Natural killer cell (primary cell): ENCODE results near the gene B4GAT1. TPM values are rescaled to one million over a fixed set of nuclear protein-coding genes. Genes with fewer than 3 reads are reported as not detected.
"Not testable (repeated sequence)": the region's sequence is repeated elsewhere in the genome, so short reads cannot be mapped to it uniquely, and the experiment has no call there.

Source experiments
- ATAC-seq, 3 donors: fragments of 150-1000 bp in 2 of 3; fragments of 200-7000 bp in 1 of 3; cut with Tn5 transposase; 1 replicate in 1 of 3; 2 replicates in 2 of 3; pipeline ENCODE4 v1.10.0; 2021; ENCODE audit warnings: mild to moderate bottlenecking in 2 of 3, moderate library complexity in 2 of 3
- DNase-seq, 2 donors: peaks; one replicate each; pipeline versions ENCODE4 v3.0.0 to v3.0.0-alpha.2; 2013 to 2021; ENCODE audit warnings: mixed read lengths in 1 of 2
- H3K27ac ChIP-seq: one replicate; pipeline ENCODE4 v1.5.1; 2013; ENCODE audit warnings: mild to moderate bottlenecking, low read length
- H3K27me3 ChIP-seq: one replicate; pipeline ENCODE4 v1.6.1; 2013; ENCODE audit warnings: low read length; ENCODE audit not compliant: control insufficient read depth, insufficient read depth
- H3K36me3 ChIP-seq: one replicate; pipeline ENCODE4 v1.6.1; 2013; ENCODE audit warnings: low read length; ENCODE audit not compliant: control insufficient read depth, insufficient read depth
- H3K4me1 ChIP-seq: one replicate; pipeline ENCODE4 v1.6.1; 2013; ENCODE audit warnings: low read length; ENCODE audit not compliant: control insufficient read depth, insufficient read depth
- H3K4me3 ChIP-seq: one replicate; pipeline ENCODE4 v1.5.1; 2013; ENCODE audit warnings: low read length
- H3K9me3 ChIP-seq: one replicate; pipeline ENCODE4 v1.6.1; 2013; ENCODE audit warnings: low read length; ENCODE audit not compliant: control insufficient read depth, insufficient read depth
- H3K27ac Mint-ChIP-seq, 2 donors: one replicate each; pipeline ENCODE4 v1.8.0; 2022; ENCODE audit warnings: mild to moderate bottlenecking in 2 of 2, mixed read lengths in 2 of 2, moderate library complexity in 1 of 2
- H3K27me3 Mint-ChIP-seq, 2 donors: one replicate each; pipeline ENCODE4 v1.8.0; 2022; ENCODE audit warnings: low read depth in 2 of 2, mixed read lengths in 2 of 2
- H3K36me3 Mint-ChIP-seq: one replicate; pipeline ENCODE4 v1.8.0; 2022; ENCODE audit warnings: mixed read lengths
- H3K4me1 Mint-ChIP-seq, 2 donors: one replicate each; pipeline ENCODE4 v1.8.0; 2022; ENCODE audit warnings: mixed read lengths in 2 of 2
- H3K4me3 Mint-ChIP-seq: one replicate; pipeline ENCODE4 v1.8.0; 2022; ENCODE audit warnings: mild to moderate bottlenecking, moderate library complexity, mixed read lengths
- H3K9me3 Mint-ChIP-seq, 2 donors: one replicate each; pipeline ENCODE4 v1.8.0; 2022; ENCODE audit warnings: mixed read lengths in 2 of 2
- CTCF ChIP-seq: fragments of 200-600 bp; IDR thresholded peaks from one replicate; pipeline ENCODE4 v1.8.0; 2022; ENCODE audit warnings: antibody characterized with exemption
- WGBS: methylation state at CpG from one replicate; pipeline ENCODE4 v1.1.7; 2013; ENCODE audit warnings: missing lambda C conversion rate; ENCODE audit not compliant: insufficient coverage; 5-methylcytosine and 5-hydroxymethylcytosine counted together
- intact Hi-C: fragments of 100-400 bp; cut with micrococcal nuclease; formaldehyde crosslinking; loops from one replicate; pipeline ENCODE4 v1.14.2; 2022
- total RNA-seq, 4 donors: library from RNA; stranded (reverse); fragments of 120-200 nt in 1 of 4; gene quantifications; one replicate each; pipeline versions ENCODE4 v1.2.3 to v1.2.4, GENCODE V29; 2013 to 2022

The B4GAT1 gene
- total RNA-seq, 3 donors from 2014 or later (not counting 1 experiment from before 2014, with no cell fraction given), result 2.0 to 4.2 (median 2.5) TPM

GRCh38 chr11:66312549-66313320, 34.7 kb downstream of the B4GAT1 start:
- no peaks in the 10 kb centered on the region for H3K36me3 ChIP-seq
- peak overlapping the region; percentile 94 to 97 for H3K27ac Mint-ChIP-seq
- intact Hi-C loops, result loop anchor here (1.0 kb wide), 3 partner anchors 16 to 77 kb away; partner anchors contain the start of gene BRMS1
- H3K9me3 ChIP-seq, result no peaks in the 10 kb centered on the region
- peak overlapping the region; percentile 85 for H3K27ac ChIP-seq
- H3K36me3 Mint-ChIP-seq, result no peaks in the 10 kb centered on the region
- H3K4me3 Mint-ChIP-seq, result peak overlapping the region; percentile 98
- H3K27me3 Mint-ChIP-seq, result peaks cover 11 to 19% of the 10 kb centered on the region in 2 donors
- WGBS, result 5% methylated on average over 52 of the region's 52 CpGs
- ATAC-seq (peak; percentile 66 to 80 (median 67)), DNase-seq (peak; percentile 94 to 99)
- H3K4me1 Mint-ChIP-seq, result peaks cover 11 to 28% of the 10 kb centered on the region in 2 donors
- H3K9me3 Mint-ChIP-seq, result no peaks in the 10 kb centered on the region
- peaks cover 30% of the 10 kb centered on the region for H3K4me1 ChIP-seq
- H3K27me3 ChIP-seq, result no peaks in the 10 kb centered on the region
- peak overlapping the region; percentile 51 for H3K4me3 ChIP-seq
- no peak for TF ChIP-seq CTCF

GRCh38 chr11:66311965-66312548, 35.4 kb downstream of the B4GAT1 start:
- Mint-ChIP-seq H3K36me3 (no peaks in the 10 kb centered on the region), H3K27me3 (peaks cover 11 to 22% of the 10 kb centered on the region in 2 donors), H3K9me3 (no peaks in the 10 kb centered on the region), H3K27ac (peak overlapping the region; percentile 94 to 97), H3K4me1 (peaks cover 11 to 21% of the 10 kb centered on the region in 2 donors), H3K4me3 (peak overlapping the region; percentile 98)
- no peaks in the 10 kb centered on the region for H3K9me3 ChIP-seq
- intact Hi-C loops, result loop anchor here (1.0 kb wide), 4 partner anchors 16 to 77 kb away; partner anchors contain the start of gene BRMS1
- WGBS, result 0% methylated on average over 44 of the region's 44 CpGs
- no peaks in the 10 kb centered on the region for H3K36me3 ChIP-seq
- TF ChIP-seq CTCF, result peak; percentile 57
- peak overlapping the region; percentile 85 for H3K27ac ChIP-seq
- DNase-seq (peak; percentile 95 to 99), ATAC-seq (peak; percentile 77 to 89 (median 78))
- no peaks in the 10 kb centered on the region for H3K27me3 ChIP-seq
- peaks cover 23% of the 10 kb centered on the region for H3K4me1 ChIP-seq
- H3K4me3 ChIP-seq, result peak overlapping the region; percentile 51

- Histone ChIP-seq H3K27ac (peak overlapping the region; percentile 85), H3K4me1 (peaks cover 23% of the 10 kb centered on the region), H3K4me3 (peak overlapping the region; percentile 51), H3K27me3 (no peaks in the 10 kb centered on the region), H3K9me3 (no peaks in the 10 kb centered on the region), H3K36me3 (no peaks in the 10 kb centered on the region)
- Mint-ChIP-seq H3K27ac (peak overlapping the region; percentile 94 to 97), H3K36me3 (no peaks in the 10 kb centered on the region), H3K27me3 (peaks cover 11 to 22% of the 10 kb centered on the region in 2 donors), H3K9me3 (no peaks in the 10 kb centered on the region), H3K4me3 (peak overlapping the region; percentile 98), H3K4me1 (peaks cover 11 to 20% of the 10 kb centered on the region in 2 donors)
- ATAC-seq (peak in 1 of 3 donors; percentile 65), DNase-seq (no peak)
- WGBS, result 36% methylated on average over 26 of the region's 26 CpGs
- peak; percentile 93 for TF ChIP-seq CTCF
- intact Hi-C loops, result loop anchor here (1.0 kb wide), 1 partner anchor 37 kb away; no protein-coding TSS in a partner anchor
Observed at GRCh38 chr11:66311470-66311964, 35.9 kb downstream of the B4GAT1 start.

- peaks cover 11 to 20% of the 10 kb centered on the region in 2 donors for H3K4me1 Mint-ChIP-seq
- not testable (repeated sequence) for DNase-seq, H3K27ac ChIP-seq, H3K27me3 ChIP-seq, H3K9me3 ChIP-seq, ATAC-seq, H3K4me3 Mint-ChIP-seq, H3K27ac Mint-ChIP-seq, H3K9me3 Mint-ChIP-seq, H3K36me3 ChIP-seq, H3K36me3 Mint-ChIP-seq, H3K4me3 ChIP-seq
- peaks cover 9 to 18% of the 10 kb centered on the region in 2 donors for H3K27me3 Mint-ChIP-seq
- intact Hi-C loops, result loop anchor here (1.0 kb wide), 1 partner anchor 37 kb away; no protein-coding TSS in a partner anchor
- peaks cover 23% of the 10 kb centered on the region for H3K4me1 ChIP-seq
- WGBS, result 96% methylated on average over 18 of the region's 18 CpGs
Observed at GRCh38 chr11:66310803-66311440, 36.5 kb downstream of the B4GAT1 start.
